Tibial artery (tissue), 4 donors: ENCODE measurements around the gene SPRED2.

Experiments used
- DNase-seq, 2 donors: peaks; one replicate each; pipeline ENCODE4 v3.0.0-alpha.2; 2019
- H3K27ac ChIP-seq, 2 donors: fragments of 200-600 bp; sonication (generic) in 1 of 2; 1 replicate in 1 of 2; 2 replicates in 1 of 2; pipeline ENCODE4 v1.5.1; 2018 to 2019; ENCODE audit warnings: mild to moderate bottlenecking in 1 of 2
- H3K27me3 ChIP-seq, 2 donors: fragments of 200-600 bp; sonication (generic) in 1 of 2; one replicate each; pipeline versions ENCODE4 v1.5.1 to v1.6.0; 2016 to 2019
- H3K36me3 ChIP-seq, 3 donors: fragments of 200-600 bp; sonication (generic) in 2 of 3; one replicate each; pipeline ENCODE4 v1.5.1; 2016 to 2019; ENCODE audit warnings: mild to moderate bottlenecking in 2 of 3
- H3K4me1 ChIP-seq, 4 donors: fragments of 200-600 bp; sonication (generic) in 2 of 4; 1 replicate in 3 of 4; 2 replicates in 1 of 4; pipeline ENCODE4 v1.5.1; 2016 to 2019
- H3K4me3 ChIP-seq, 2 donors: fragments of 200-600 bp; sonication (generic) in 1 of 2; 1 replicate in 1 of 2; 2 replicates in 1 of 2; pipeline ENCODE4 v1.5.1; 2018 to 2019; ENCODE audit warnings: mild to moderate bottlenecking in 2 of 2
- H3K9me3 ChIP-seq, 3 donors: fragments of 200-600 bp; sonication (generic) in 1 of 3; one replicate each; pipeline ENCODE4 v1.5.1; 2016 to 2019
- intact Hi-C: fragments of 100-400 bp; cut with DNase I; formaldehyde crosslinking; loops from one replicate; pipeline ENCODE4 v1.15.0; 2023; ENCODE audit warnings: low total_unique reads
- TF ChIP-seq, protein P1 (sequence below), 2 experiments: fragments of 200-600 bp in 1 of 2; fragments of 450-650 bp in 1 of 2; IDR thresholded peaks; one replicate each; pipeline ENCODE4 v1.5.1; 2017 to 2019; ENCODE audit warnings: antibody characterized with exemption in 2 of 2, mild to moderate bottlenecking in 1 of 2, moderate library complexity in 1 of 2

Gene SPRED2

DNA sequence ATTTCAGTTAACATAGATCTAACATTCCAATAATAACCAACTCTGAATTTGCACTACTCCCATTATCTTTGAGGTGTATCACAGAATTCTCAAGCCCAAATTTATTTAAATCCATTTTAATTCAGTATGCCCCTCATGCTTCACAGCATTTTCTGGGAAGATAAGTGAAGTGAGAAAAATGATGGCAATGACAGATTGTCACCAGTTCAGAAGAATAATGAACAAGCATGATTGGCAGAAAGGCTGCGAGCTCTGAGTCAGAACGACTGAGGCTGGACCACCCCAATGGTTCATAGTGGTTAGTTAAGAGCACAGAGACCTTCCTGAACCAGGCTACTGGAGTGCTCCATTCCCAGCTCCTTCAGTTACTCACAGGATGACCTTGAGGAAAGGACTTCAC, 4.9 kb downstream of the SPRED2 start:
- DNase-seq: no peak
- Histone ChIP-seq H3K36me3 (no peaks in the 10 kb centered on the region), H3K4me3 (no peak overlapping the region), H3K9me3 (no peaks in the 10 kb centered on the region), H3K4me1 (peaks cover 0 to 26% (median 7%) of the 10 kb centered on the region in 4 donors), H3K27ac (no peak overlapping the region), H3K27me3 (no peaks in the 10 kb centered on the region)
- TF ChIP-seq, protein P1, sequence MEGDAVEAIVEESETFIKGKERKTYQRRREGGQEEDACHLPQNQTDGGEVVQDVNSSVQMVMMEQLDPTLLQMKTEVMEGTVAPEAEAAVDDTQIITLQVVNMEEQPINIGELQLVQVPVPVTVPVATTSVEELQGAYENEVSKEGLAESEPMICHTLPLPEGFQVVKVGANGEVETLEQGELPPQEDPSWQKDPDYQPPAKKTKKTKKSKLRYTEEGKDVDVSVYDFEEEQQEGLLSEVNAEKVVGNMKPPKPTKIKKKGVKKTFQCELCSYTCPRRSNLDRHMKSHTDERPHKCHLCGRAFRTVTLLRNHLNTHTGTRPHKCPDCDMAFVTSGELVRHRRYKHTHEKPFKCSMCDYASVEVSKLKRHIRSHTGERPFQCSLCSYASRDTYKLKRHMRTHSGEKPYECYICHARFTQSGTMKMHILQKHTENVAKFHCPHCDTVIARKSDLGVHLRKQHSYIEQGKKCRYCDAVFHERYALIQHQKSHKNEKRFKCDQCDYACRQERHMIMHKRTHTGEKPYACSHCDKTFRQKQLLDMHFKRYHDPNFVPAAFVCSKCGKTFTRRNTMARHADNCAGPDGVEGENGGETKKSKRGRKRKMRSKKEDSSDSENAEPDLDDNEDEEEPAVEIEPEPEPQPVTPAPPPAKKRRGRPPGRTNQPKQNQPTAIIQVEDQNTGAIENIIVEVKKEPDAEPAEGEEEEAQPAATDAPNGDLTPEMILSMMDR (IDR thresholded peaks at IDR 0.05): no peak
- intact Hi-C loops: no loop called here

DNA sequence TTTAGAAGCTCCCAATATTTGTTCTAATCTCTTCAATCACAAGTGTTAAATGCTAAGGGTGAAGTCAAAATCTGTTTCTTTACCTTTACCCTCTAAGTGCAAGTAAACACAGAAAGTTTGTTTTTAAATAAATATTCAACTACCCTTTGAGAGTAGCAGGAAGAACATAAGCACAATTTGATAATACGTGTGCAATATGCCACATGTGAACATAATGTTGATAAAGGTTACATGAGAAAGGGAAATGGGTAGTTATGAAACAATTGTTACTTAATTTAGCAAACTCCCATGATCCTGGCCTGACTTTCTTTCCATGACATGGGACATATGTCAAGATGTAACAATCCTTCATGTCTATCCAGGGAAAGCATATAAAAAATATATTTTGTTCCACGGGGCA, 7.1 kb downstream of the SPRED2 start:
- Histone ChIP-seq H3K4me1 (peaks cover 0 to 43% (median 2%) of the 10 kb centered on the region in 4 donors), H3K27me3 (no peaks in the 10 kb centered on the region), H3K36me3 (no peaks in the 10 kb centered on the region), H3K27ac (no peak overlapping the region), H3K9me3 (no peaks in the 10 kb centered on the region), H3K4me3 (no peak overlapping the region)
- DNase-seq: no peak
- TF ChIP-seq, protein P1 (IDR thresholded peaks at IDR 0.05): no peak
- intact Hi-C loops: no loop called here

DNA sequence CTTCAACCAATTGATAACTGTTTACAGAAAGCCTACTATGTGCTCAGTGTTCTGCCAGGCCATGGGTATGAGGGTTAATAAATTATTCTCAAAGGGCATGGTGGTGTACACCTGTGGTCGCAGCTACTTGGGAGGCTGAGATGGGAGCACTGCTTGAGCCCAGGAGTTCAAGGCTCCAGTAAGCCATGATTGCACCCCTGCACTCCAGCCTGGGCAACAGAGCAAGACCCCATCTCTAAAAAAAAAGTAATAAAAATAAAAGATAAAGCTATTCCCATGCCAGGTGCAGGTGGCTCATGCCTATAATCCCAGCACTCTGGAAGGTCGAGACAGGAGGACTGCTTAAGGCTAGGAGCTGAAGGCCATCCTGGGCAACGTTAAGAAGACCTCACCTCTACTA, 8.0 kb downstream of the SPRED2 start:
- intact Hi-C loops: no loop called here
- Histone ChIP-seq H3K27ac (no peak overlapping the region), H3K9me3 (no peaks in the 10 kb centered on the region), H3K27me3 (no peaks in the 10 kb centered on the region), H3K4me3 (no peak overlapping the region), H3K4me1 (peaks cover 0 to 35% (median 0%) of the 10 kb centered on the region in 4 donors), H3K36me3 (no peaks in the 10 kb centered on the region)
- TF ChIP-seq, protein P1 (IDR thresholded peaks at IDR 0.05): no peak
- DNase-seq: no peak

DNA sequence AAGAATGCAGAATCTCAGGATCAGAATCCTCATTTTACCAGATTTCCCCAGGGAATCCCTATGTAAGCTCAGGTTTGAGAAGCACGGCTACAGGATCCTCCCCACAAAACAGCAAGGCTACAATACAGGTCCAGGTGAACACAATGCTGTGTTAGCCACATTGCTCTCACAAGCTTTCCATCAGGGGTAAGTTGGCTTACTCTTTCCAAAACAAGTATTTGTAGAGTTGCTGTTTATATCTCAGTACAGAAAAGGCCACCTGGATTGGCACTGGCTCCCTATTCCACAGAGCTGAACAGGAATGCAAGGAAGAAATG, 11.0 kb downstream of the SPRED2 start:
- Histone ChIP-seq H3K4me3 (no peak overlapping the region), H3K36me3 (no peaks in the 10 kb centered on the region), H3K27ac (no peak overlapping the region), H3K4me1 (peaks cover 0 to 33% (median 0%) of the 10 kb centered on the region in 4 donors), H3K9me3 (no peaks in the 10 kb centered on the region), H3K27me3 (no peaks in the 10 kb centered on the region)
- TF ChIP-seq, protein P1 (IDR thresholded peaks at IDR 0.05): no peak
- DNase-seq: no peak
- intact Hi-C loops: no loop called here

DNA sequence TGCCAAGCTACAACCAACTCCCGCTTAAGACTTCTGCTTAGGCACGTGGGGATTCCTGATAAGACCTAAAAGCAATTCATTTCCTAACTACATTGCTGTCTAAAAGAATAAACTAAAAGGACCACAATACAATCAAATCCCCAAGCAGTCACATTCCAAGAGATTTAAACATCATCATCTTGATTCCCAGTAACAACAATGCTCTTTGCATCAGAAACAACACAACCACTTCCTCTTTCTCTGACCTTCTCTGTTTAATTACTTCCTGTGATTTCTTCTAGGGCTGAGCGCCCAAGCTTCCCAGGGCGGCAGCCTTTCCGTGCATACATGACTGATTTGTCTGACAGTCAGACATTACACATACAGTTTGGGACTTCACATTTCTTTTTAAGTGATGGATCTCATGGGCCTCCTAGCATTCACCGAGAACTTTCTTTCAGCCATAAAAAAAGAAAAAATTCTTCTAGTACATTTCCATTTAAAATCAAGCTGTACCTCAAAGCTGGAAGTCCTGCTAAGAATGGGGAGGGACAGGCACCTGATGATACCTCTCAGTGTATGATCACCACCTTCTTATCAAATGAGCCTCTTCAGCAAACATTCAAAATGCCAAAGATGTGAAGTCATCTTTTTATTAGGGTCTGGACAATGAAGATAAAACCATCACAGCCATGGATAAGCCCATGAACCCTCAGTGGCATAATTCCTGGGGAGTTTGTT, 11.5 kb downstream of the SPRED2 start:
- H3K27ac ChIP-seq: no peak overlapping the region
- TF ChIP-seq, protein P1 (IDR thresholded peaks at IDR 0.05): no peak
- no peak overlapping the region for H3K4me3 ChIP-seq
- no peaks in the 10 kb centered on the region for H3K36me3 ChIP-seq
- no peaks in the 10 kb centered on the region for H3K9me3 ChIP-seq
- intact Hi-C loops: no loop called here
- no peaks in the 10 kb centered on the region for H3K27me3 ChIP-seq
- peaks cover 0 to 33% (median 0%) of the 10 kb centered on the region in 4 donors for H3K4me1 ChIP-seq
- DNase-seq: no peak
